WTC11 (cell line): ENCODE results near the gene MACROH2A2.

Experiments
- ATF1 ChIP-seq: sonication (generic); formaldehyde crosslinking; IDR thresholded peaks from 2 replicates; pipeline ENCODE4 v1.8.1; 2023; ENCODE audit warnings: mild to moderate bottlenecking, moderate library complexity, missing genetic modification reagents
- CBFB ChIP-seq: sonication (generic); formaldehyde crosslinking; IDR thresholded peaks from 2 replicates; pipeline ENCODE4 v1.8.1; 2022; ENCODE audit warnings: mild to moderate bottlenecking, low read depth, missing genetic modification reagents
- ELF4 ChIP-seq: sonication (generic); formaldehyde crosslinking; IDR thresholded peaks from 2 replicates; pipeline ENCODE4 v1.8.1; 2022; ENCODE audit warnings: low read depth, mild to moderate bottlenecking, moderate library complexity, missing genetic modification reagents
- IRF2 ChIP-seq: sonication (generic); formaldehyde crosslinking; IDR thresholded peaks from 2 replicates; pipeline ENCODE4 v1.8.0; 2022; ENCODE audit warnings: low read depth, missing genetic modification reagents, borderline replicate concordance
- NFE2L1 ChIP-seq: sonication (generic); formaldehyde crosslinking; IDR thresholded peaks from 2 replicates; pipeline ENCODE4 v1.8.1; 2023; ENCODE audit warnings: missing genetic modification reagents
- NR3C1 ChIP-seq: sonication (generic); formaldehyde crosslinking; conservative IDR thresholded peaks from 2 replicates; pipeline ENCODE4 v1.8.1; 2023; ENCODE audit warnings: low read depth, mild to moderate bottlenecking, missing genetic modification reagents
- SMAD3 ChIP-seq: sonication (generic); formaldehyde crosslinking; IDR thresholded peaks from 2 replicates; pipeline ENCODE4 v1.8.0; 2022; ENCODE audit warnings: missing genetic modification reagents, mild to moderate bottlenecking, borderline replicate concordance
- SP1 ChIP-seq: sonication (generic); formaldehyde crosslinking; conservative IDR thresholded peaks from 2 replicates; pipeline ENCODE4 v1.8.1; 2022; ENCODE audit warnings: missing genetic modification reagents
- TEAD4 ChIP-seq: sonication (generic); formaldehyde crosslinking; IDR thresholded peaks from 2 replicates; pipeline ENCODE4 v1.8.0; 2022; ENCODE audit warnings: mild to moderate bottlenecking, missing genetic modification reagents
- TF ChIP-seq, protein P1 (sequence below): sonication (generic); formaldehyde crosslinking; IDR thresholded peaks from 2 replicates; pipeline ENCODE4 v1.8.0; 2022; ENCODE audit warnings: mild to moderate bottlenecking, missing genetic modification reagents
- TF ChIP-seq, protein P2 (sequence below): fragments of 200-600 bp; IDR thresholded peaks from 2 replicates; pipeline ENCODE4 v1.8.0; 2022; ENCODE audit warnings: antibody characterized with exemption
- TF ChIP-seq, protein P3 (sequence below): sonication (generic); formaldehyde crosslinking; IDR thresholded peaks from 2 replicates; pipeline ENCODE4 v1.8.1; 2023; ENCODE audit warnings: mild to moderate bottlenecking, missing genetic modification reagents, moderate library complexity
- TF ChIP-seq, protein P4 (sequence below): sonication (generic); formaldehyde crosslinking; IDR thresholded peaks from 2 replicates; pipeline ENCODE4 v1.8.0; 2022; ENCODE audit warnings: missing genetic modification reagents

DNA sequence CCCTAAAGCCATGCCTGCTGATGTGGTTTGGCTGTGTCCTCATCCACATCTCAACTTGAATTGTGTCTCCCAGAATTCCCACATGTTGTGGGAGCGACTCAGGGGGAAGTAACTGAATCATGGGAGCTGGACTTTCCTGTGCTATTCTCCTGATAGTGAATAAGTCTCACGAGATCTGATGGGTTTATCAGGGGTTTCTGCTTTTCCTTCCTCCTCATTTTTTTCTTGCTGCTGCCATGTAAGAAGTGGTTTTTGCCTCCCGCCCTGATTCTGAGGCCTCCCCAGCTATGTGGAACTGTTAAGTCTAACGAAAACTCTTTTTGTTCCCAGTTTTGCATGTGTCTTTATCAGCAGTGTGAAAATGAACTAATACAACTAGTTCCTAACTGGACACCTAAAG is 11.8 kb downstream of the MACROH2A2 start:
- TF ChIP-seq, protein P1, sequence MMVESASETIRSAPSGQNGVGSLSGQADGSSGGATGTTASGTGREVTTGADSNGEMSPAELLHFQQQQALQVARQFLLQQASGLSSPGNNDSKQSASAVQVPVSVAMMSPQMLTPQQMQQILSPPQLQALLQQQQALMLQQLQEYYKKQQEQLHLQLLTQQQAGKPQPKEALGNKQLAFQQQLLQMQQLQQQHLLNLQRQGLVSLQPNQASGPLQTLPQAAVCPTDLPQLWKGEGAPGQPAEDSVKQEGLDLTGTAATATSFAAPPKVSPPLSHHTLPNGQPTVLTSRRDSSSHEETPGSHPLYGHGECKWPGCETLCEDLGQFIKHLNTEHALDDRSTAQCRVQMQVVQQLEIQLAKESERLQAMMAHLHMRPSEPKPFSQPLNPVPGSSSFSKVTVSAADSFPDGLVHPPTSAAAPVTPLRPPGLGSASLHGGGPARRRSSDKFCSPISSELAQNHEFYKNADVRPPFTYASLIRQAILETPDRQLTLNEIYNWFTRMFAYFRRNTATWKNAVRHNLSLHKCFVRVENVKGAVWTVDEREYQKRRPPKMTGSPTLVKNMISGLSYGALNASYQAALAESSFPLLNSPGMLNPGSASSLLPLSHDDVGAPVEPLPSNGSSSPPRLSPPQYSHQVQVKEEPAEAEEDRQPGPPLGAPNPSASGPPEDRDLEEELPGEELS (CRISPR knock-in tag) = no peak
- TF ChIP-seq, protein P2, sequence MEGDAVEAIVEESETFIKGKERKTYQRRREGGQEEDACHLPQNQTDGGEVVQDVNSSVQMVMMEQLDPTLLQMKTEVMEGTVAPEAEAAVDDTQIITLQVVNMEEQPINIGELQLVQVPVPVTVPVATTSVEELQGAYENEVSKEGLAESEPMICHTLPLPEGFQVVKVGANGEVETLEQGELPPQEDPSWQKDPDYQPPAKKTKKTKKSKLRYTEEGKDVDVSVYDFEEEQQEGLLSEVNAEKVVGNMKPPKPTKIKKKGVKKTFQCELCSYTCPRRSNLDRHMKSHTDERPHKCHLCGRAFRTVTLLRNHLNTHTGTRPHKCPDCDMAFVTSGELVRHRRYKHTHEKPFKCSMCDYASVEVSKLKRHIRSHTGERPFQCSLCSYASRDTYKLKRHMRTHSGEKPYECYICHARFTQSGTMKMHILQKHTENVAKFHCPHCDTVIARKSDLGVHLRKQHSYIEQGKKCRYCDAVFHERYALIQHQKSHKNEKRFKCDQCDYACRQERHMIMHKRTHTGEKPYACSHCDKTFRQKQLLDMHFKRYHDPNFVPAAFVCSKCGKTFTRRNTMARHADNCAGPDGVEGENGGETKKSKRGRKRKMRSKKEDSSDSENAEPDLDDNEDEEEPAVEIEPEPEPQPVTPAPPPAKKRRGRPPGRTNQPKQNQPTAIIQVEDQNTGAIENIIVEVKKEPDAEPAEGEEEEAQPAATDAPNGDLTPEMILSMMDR = no peak
- TF ChIP-seq, protein P3, sequence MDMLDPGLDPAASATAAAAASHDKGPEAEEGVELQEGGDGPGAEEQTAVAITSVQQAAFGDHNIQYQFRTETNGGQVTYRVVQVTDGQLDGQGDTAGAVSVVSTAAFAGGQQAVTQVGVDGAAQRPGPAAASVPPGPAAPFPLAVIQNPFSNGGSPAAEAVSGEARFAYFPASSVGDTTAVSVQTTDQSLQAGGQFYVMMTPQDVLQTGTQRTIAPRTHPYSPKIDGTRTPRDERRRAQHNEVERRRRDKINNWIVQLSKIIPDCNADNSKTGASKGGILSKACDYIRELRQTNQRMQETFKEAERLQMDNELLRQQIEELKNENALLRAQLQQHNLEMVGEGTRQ = no peak
- TF ChIP-seq SMAD3 (CRISPR knock-in tag) (no peak), ELF4 (CRISPR knock-in tag) (no peak), IRF2 (CRISPR knock-in tag) (no peak), NR3C1 (CRISPR knock-in tag) (no peak), ATF1 (no peak), NFE2L1 (no peak), SP1 (CRISPR knock-in tag) (no peak), TEAD4 (CRISPR knock-in tag) (no peak), CBFB (CRISPR knock-in tag) (no peak)
- TF ChIP-seq, protein P4, sequence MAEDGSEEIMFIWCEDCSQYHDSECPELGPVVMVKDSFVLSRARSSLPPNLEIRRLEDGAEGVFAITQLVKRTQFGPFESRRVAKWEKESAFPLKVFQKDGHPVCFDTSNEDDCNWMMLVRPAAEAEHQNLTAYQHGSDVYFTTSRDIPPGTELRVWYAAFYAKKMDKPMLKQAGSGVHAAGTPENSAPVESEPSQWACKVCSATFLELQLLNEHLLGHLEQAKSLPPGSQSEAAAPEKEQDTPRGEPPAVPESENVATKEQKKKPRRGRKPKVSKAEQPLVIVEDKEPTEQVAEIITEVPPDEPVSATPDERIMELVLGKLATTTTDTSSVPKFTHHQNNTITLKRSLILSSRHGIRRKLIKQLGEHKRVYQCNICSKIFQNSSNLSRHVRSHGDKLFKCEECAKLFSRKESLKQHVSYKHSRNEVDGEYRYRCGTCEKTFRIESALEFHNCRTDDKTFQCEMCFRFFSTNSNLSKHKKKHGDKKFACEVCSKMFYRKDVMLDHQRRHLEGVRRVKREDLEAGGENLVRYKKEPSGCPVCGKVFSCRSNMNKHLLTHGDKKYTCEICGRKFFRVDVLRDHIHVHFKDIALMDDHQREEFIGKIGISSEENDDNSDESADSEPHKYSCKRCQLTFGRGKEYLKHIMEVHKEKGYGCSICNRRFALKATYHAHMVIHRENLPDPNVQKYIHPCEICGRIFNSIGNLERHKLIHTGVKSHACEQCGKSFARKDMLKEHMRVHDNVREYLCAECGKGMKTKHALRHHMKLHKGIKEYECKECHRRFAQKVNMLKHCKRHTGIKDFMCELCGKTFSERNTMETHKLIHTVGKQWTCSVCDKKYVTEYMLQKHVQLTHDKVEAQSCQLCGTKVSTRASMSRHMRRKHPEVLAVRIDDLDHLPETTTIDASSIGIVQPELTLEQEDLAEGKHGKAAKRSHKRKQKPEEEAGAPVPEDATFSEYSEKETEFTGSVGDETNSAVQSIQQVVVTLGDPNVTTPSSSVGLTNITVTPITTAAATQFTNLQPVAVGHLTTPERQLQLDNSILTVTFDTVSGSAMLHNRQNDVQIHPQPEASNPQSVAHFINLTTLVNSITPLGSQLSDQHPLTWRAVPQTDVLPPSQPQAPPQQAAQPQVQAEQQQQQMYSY (CRISPR knock-in tag) = no peak
